Posterior cingulate gyrus (tissue), 11 donors: ENCODE measurements around the gene C16orf82.
A peak's percentile ranks its signal among the peaks of the same experiment; 100 is the strongest.
"Not testable (repeated sequence)": the region's sequence is repeated elsewhere in the genome, so short reads cannot be mapped to it uniquely, and the experiment has no call there.

Experiments used
- DNase-seq, 10 donors: peaks; one replicate each; pipeline versions ENCODE4 v3.0.0 to v3.0.0-alpha.2; 2020 to 2021; ENCODE audit warnings: mixed read lengths in 3 of 10
- intact Hi-C: fragments of 100-400 bp; cut with DNase I; formaldehyde crosslinking; loops from one replicate; pipeline ENCODE4 v1.15.1; 2023

The C16orf82 gene

DNA sequence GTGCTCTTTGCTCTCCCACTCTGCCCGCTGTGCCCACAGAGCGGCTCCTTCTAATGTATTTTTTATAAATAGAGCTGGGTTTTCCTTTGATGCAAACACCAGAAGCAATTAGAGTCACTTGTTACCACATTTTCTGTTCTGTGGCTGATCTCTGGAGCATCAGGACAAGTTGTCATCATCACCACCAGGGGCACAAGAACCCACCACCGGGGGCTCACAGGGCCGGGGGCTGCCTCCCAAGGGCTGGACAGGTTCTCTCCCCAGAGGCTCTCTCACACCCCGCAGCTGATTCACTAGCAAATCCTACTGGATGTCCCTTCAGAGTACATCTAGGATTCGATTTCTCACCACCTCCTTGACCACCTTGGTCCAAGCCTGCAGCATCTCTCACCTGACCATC lies 18.5 kb downstream of the C16orf82 start:
- peak in 1 of 10 donors; percentile 36 for DNase-seq
- intact Hi-C loops = no loop called here

DNA sequence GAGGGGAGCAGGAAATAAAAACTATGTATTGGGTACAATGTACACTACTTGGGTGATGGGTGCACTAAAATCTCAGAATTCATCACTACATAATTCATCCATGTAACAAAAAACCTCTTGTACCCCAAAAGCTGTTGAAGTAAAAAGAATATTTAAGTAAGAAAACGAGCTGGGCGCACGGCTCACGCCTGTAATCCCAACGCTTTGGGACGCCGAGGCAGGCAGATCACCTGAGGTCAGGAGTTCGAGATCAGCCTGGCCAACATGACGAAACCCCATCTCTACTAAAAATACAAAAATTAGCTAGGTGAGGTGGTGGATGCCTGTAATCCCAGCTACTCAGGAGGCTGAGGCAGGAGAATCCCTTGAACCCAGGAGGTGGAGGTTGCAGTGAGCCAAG lies 19.3 kb downstream of the C16orf82 start:
- intact Hi-C loops, DNase-seq: not testable (repeated sequence)

- intact Hi-C loops = no loop called here
- peak in 1 of 10 donors; percentile 52 for DNase-seq
These were observed 21.5 kb downstream of the C16orf82 start for GRCh38 chr16:27088216-27088615.

- no peak for DNase-seq
These were observed 29.6 kb downstream of the C16orf82 start for GRCh38 chr16:27096375-27096774.

GRCh38 chr16:27097800-27098230 lies 31.1 kb downstream of the C16orf82 start:
- intact Hi-C loops = no loop called here
- peak in 1 of 10 donors; percentile 55 for DNase-seq

More at GRCh38 chr16:27096375-27096774, 29.6 kb downstream of the C16orf82 start:
- intact Hi-C loops = no loop called here

DNA sequence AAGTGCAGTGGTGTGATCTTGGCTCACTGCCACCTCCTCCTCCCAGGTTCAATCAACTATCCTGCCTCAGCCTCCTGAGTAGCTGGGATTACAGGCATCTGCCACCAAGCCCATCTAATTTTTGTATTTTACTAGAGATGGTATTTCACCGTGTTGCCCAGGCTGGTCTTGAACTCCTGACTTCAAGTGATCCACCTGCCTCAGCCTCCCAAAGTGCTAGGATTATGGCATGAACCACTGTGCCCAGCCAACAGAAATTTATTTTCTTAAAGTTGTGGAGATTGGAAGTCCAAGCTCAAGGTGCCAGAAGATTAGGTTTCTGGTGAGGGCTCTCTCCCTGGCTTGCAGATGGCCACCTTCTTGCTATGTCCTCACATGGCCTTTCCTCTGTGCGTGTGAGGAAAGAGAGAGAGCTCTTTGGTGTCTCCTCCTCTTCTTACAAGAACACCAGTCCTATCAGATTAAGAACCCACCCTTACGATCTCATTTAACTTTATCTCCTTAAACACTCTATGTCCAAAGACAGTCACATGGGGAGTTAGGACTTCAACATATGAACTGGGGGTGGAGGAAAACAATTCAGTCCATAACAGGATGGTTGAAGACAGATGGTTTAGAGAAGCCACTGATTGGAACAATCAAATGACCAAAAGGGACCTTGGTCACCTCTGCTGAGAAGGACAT lies 31.8 kb downstream of the C16orf82 start:
- intact Hi-C loops = no loop called here

DNA sequence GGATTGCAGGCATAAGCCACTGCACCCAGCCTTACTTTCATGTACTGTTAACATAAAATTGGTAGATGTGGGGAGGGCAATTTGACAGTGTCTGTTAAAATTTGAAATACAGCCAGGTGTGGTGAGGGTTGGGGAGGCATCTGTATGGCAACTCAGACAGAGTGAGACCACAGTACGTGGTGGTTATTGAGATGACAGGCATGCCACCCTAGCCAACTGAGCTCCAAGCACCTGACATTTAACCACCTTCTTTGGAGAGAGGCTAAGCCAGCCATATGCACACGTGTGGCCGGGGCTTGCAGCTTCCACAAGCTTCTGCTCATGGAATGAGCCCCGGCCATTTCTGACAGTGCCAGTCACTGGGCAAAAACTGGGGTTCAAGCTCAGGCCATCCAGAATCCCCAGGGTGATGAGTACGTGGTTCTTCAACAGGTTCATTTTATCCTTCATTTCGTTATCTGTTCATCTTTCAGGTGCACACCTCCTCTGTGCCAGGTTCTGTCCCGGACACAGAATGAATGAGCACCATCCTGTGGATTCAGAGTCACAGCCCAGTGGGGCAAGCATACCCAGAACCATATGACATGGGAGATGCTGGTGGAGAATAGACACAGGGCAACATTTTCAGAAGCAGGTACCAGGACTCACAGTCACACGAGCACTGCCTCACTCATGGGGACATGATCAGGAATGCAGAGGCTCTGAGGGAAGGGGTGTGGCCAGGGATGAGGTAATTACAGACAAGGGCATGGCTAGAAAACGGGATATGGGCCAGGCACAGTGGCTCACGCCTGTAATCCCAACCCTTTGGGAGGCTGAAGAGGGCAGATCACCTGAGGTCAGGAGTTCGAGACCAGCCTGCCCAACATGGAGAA lies 36.2 kb downstream of the C16orf82 start:
- intact Hi-C loops = loop anchor here (10.0 kb wide), 1 partner anchor 1828 kb away; no protein-coding TSS in a partner anchor
- DNase-seq = peak in 1 of 10 donors; percentile 17

More for the DNA sequence above, 31.8 kb downstream of the C16orf82 start:
- DNase-seq = no peak

GRCh38 chr16:27103954-27104353 lies 37.2 kb downstream of the C16orf82 start:
- intact Hi-C loops = loop anchor here (10.0 kb wide), 1 partner anchor 1829 kb away; no protein-coding TSS in a partner anchor
- DNase-seq = peak in 1 of 10 donors; percentile 27

DNA sequence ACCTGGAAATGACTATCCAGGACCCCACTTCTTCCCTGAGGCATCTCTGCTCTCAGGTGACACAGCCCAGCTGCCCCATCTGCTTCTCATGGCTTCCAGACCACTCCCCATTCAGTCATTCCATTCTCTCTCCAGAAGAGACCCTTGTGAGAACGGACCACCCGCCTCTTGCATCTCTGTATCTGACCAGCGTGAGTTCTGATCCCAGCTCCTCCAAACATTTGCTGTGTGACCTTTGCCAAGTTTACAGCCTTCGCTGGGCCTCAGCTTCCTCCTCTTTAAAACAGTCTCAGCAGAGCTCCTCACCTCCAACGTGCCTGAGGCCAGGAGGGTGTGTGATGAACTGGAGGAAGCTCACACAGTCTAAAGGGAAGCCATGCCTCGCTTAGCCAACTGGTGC lies 39.6 kb downstream of the C16orf82 start:
- DNase-seq = no peak
- intact Hi-C loops = loop anchor here (10.0 kb wide), 1 partner anchor 1832 kb away; no protein-coding TSS in a partner anchor

DNA sequence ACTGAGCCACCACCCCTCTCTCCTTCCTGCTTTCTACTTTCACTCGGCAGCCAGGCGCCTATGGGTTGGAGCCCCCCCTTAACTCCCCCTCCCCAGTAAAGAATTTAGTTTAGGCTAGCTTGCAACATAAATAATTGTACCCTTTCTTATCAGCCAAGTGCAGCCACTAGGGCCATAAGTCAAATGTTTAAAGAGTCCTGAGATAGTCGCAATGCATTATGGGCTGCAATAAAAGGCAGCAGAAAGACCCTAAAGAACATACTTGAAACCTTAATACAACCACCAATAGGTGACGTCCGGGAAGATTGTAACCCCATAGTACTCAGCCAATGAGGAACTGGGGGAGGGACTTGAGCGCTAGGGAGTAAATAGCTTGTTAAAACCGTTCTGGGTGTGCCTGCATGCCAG lies 40.5 kb downstream of the C16orf82 start:
- intact Hi-C loops = loop anchor here (10.0 kb wide), 1 partner anchor 1832 kb away; no protein-coding TSS in a partner anchor
- DNase-seq = no peak

GRCh38 chr16:27108051-27108770 lies 41.5 kb downstream of the C16orf82 start:
- intact Hi-C loops = loop anchor here (10.0 kb wide), 1 partner anchor 1833 kb away; no protein-coding TSS in a partner anchor

DNA sequence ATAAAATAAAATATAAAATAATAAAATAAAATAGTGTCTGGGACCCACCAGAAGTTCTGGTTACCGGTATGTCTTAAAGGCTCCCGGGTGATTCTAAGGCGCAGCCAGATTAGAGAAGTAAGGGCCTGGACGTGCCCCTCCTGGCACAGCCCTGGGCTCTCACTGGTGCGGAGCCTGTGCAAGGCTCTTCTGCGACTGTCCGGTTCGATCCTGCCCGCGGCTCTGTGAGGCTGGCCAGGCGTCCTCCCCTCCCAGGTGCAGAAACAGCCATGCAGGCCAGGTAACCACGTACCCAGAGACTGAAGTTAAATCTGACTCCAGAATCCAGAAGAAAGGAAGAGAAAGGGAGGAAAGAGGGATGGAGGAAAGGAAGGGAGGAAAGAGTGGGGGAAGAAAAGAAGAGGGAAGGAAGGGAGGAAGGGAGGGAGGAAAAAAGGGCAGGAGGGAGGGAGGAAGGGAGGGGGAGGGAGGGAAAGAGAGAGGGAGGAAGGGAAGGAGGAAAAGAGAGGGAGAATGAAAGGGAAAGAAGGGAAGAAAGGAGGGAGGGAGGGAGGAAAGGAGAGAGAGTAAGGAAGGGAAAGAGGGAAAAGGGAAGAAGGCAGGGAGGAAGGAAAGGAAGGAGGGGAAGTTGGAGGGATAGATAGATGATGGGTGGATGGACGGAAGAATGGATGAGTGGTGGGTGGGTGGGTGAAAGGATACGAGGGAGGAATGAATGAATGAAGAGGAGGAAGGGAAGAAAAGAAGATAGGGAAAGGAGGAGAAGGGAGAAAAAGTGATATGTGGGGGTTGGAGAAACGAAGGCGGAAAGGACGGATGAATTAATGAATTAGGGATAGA lies 42.3 kb downstream of the C16orf82 start:
- peak in 1 of 10 donors; percentile 50 for DNase-seq
- intact Hi-C loops = loop anchor here (10.0 kb wide), 1 partner anchor 1834 kb away; no protein-coding TSS in a partner anchor

More at GRCh38 chr16:27108051-27108770, 41.5 kb downstream of the C16orf82 start:
- DNase-seq = peak in 1 of 10 donors; percentile 54

GRCh38 chr16:27109666-27110523 lies 43.2 kb downstream of the C16orf82 start:
- intact Hi-C loops = loop anchor here (5.0 to 10.0 kb wide), 2 partner anchors 1273 to 1835 kb away; no protein-coding TSS in a partner anchor
- DNase-seq = peak; percentile 27 to 95 (median 66)

- intact Hi-C loops = loop anchor here (5.0 kb wide), 1 partner anchor 1273 kb away; no protein-coding TSS in a partner anchor
- peak in 1 of 10 donors; percentile 83 for DNase-seq
These were observed 43.8 kb downstream of the C16orf82 start for GRCh38 chr16:27110524-27110896.

GRCh38 chr16:27111486-27111885 lies 44.8 kb downstream of the C16orf82 start:
- peak in 1 of 10 donors; percentile 50 for DNase-seq
- intact Hi-C loops = loop anchor here (5.0 kb wide), 1 partner anchor 1274 kb away; no protein-coding TSS in a partner anchor

DNA sequence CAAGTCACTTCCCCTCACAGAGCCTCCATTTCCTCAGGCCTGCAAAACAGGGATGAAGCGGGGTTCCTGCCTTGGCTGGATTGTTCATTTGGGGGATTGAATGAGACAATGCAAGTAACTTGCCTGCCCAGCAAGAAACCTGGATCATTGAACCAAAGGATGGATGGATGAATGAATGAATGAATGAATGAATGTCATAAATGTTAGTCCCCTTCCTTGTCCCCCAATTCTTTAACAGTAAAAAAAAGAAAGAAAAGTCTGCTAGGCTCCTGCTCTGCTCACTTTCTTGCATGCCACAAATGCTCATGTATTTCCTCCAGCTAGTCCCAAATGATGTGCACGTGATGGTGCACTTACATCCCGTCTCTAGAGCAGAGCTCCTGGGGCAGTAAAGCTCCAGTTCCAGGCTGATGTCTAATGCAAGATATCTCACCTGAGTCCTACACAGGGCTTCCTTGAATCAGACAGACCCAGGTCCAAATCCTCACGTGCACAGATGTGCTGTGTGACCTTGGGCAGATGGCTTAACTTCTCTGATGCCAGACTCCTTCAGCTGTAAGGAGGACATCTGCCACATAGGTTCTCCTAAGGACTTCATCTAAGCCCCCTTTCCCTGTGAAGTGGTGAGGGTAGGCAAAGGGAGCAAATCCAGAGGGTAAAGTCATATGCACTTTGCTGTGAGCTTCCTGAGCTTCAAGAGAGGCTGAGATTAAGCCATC lies 45.5 kb downstream of the C16orf82 start:
- intact Hi-C loops = loop anchor here (5.0 kb wide), 1 partner anchor 1275 kb away; no protein-coding TSS in a partner anchor
- DNase-seq = peak in 1 of 10 donors; percentile 34

GRCh38 chr16:27113341-27113841 lies 46.7 kb downstream of the C16orf82 start:
- intact Hi-C loops = loop anchor here (5.0 kb wide), 1 partner anchor 1276 kb away; no protein-coding TSS in a partner anchor
- peak in 1 of 10 donors; percentile 34 for DNase-seq
